Vagina (tissue), 2 donors: ENCODE data around the gene RASSF10.

Experiments used
- CTCF ChIP-seq, 3 experiments: fragments of 450-650 bp in 2 of 3; fragments of 200-600 bp in 1 of 3; sonication (generic) in 1 of 3; IDR thresholded peaks; one replicate each; pipeline ENCODE4 v1.5.1; 2017 to 2019; ENCODE audit warnings: antibody characterized with exemption in 3 of 3, mild to moderate bottlenecking in 2 of 3, moderate library complexity in 2 of 3
- POLR2AphosphoS5 ChIP-seq, 2 donors: sonication (generic); formaldehyde crosslinking; IDR thresholded peaks; one replicate each; pipeline ENCODE4 v1.9.0; 2017; ENCODE audit warnings: antibody characterized with exemption in 2 of 2, mild to moderate bottlenecking in 2 of 2, low read depth in 1 of 2; ENCODE audit not compliant: insufficient read depth in 1 of 2

DNA sequence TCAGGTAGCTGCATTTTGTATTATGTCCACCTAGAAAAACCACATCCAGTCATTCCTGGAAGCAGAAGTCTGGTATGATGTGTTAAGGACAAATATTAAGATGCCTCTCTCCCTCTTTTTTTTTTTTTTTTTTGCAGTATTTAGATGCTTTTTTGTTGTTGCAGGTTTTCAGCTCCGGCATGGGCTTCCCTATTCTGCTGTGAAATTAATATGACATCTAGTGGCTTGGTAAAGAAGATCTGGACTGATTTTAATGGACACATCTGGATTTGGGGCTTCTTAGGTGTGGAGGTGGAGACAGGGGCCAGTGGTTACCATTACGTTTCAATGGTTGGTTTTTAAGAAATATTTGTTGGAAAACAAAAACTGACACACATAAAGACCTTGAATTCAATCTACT is 47.5 kb upstream of the RASSF10 start:
- TF ChIP-seq POLR2AphosphoS5 (IDR thresholded peaks at IDR 0.05; ENCODE audit: insufficient read depth in 1 of 2, low read depth in 1 of 2) (no peak), CTCF (IDR thresholded peaks at IDR 0.05) (no peak)
